HepG2 (cell line): ENCODE results near the gene KIAA1328. TPM values are rescaled to one million over a fixed set of nuclear protein-coding genes. Genes with fewer than 3 reads are reported as not detected.

Source experiments
- BRF2 ChIP-seq: sonication (generic); formaldehyde crosslinking; IDR thresholded peaks from 2 replicates; pipeline ENCODE4 v1.8.1; 2022; ENCODE audit warnings: mild to moderate bottlenecking, missing genetic modification reagents
- LCORL ChIP-seq, 2 experiments: fragments of 450-650 bp in 1 of 2; sonication (generic) in 1 of 2; formaldehyde crosslinking in 1 of 2; IDR thresholded peaks; 2 replicates each; pipeline versions ENCODE4 v1.5.0 to v1.6.1; 2017 to 2020; ENCODE audit warnings: antibody characterized with exemption in 1 of 2, missing genetic modification reagents in 1 of 2
- MBD4 ChIP-seq: IDR thresholded peaks from 2 replicates; pipeline ENCODE4 v1.6.1; 2012; ENCODE audit warnings: low read length, inconsistent platforms, borderline replicate concordance
- NFKB2 ChIP-seq: sonication (generic); formaldehyde crosslinking; IDR thresholded peaks from 2 replicates; pipeline ENCODE4 v1.4.0; 2020; ENCODE audit warnings: missing genetic modification reagents, borderline replicate concordance
- NFYC ChIP-seq: IDR thresholded peaks from 2 replicates; pipeline ENCODE4 v1.6.1; 2016; ENCODE audit warnings: missing genetic modification reagents, missing compliant biosample characterization
- PHF20 ChIP-seq: sonication (generic); formaldehyde crosslinking; IDR thresholded peaks from 2 replicates; pipeline ENCODE4 v1.5.0; 2020; ENCODE audit warnings: mild to moderate bottlenecking, missing genetic modification reagents
- PRDM10 ChIP-seq: sonication (generic); formaldehyde crosslinking; IDR thresholded peaks from 2 replicates; pipeline ENCODE4 v1.4.0; 2020; ENCODE audit warnings: low read depth, missing genetic modification reagents
- SRSF4 ChIP-seq: fragments of 200-400 bp; formaldehyde crosslinking; IDR thresholded peaks from one replicate; pipeline ENCODE4 v1.6.1; 2018; ENCODE audit warnings: mild to moderate bottlenecking, low read depth, low read length, moderate library complexity; ENCODE audit not compliant: poor library complexity, severe bottlenecking
- TBP ChIP-seq: sonication (generic); formaldehyde crosslinking; IDR thresholded peaks from 2 replicates; pipeline ENCODE4 v1.5.0; 2020; ENCODE audit warnings: missing genetic modification reagents
- ZMAT5 ChIP-seq: sonication (generic); formaldehyde crosslinking; IDR thresholded peaks from 2 replicates; pipeline ENCODE4 v1.5.0; 2020; ENCODE audit warnings: mild to moderate bottlenecking, low read depth, missing genetic modification reagents, borderline replicate concordance
- ZNF225 ChIP-seq: sonication (generic); formaldehyde crosslinking; IDR thresholded peaks from 2 replicates; pipeline ENCODE4 v1.4.0; 2020; ENCODE audit warnings: mild to moderate bottlenecking, missing genetic modification reagents
- ZNF280B ChIP-seq: sonication (generic); formaldehyde crosslinking; IDR thresholded peaks from 2 replicates; pipeline ENCODE4 v1.5.0; 2020; ENCODE audit warnings: missing genetic modification reagents, mild to moderate bottlenecking, borderline replicate concordance
- ZNF687 ChIP-seq: sonication (generic); formaldehyde crosslinking; IDR thresholded peaks from 2 replicates; pipeline ENCODE4 v1.5.1; 2020; ENCODE audit warnings: mild to moderate bottlenecking, missing genetic modification reagents, moderate library complexity
- ZNF704 ChIP-seq: sonication (generic); formaldehyde crosslinking; IDR thresholded peaks from 2 replicates; pipeline ENCODE4 v1.8.1; 2023; ENCODE audit warnings: mild to moderate bottlenecking, inconsistent platforms, moderate library complexity, missing genetic modification reagents, borderline replicate concordance
- ZNF724P ChIP-seq: sonication (generic); formaldehyde crosslinking; IDR thresholded peaks from 2 replicates; pipeline ENCODE4 v1.8.0; 2022; ENCODE audit warnings: missing genetic modification reagents, borderline replicate concordance
- polyA plus RNA-seq, 8 experiments: library from polyadenylated mRNA; depleted of rRNA in 3 of 8; stranded (reverse) in 7 of 8; unstranded in 1 of 8; fragments of >200 nt; fragmentation: Illumina TruSeq in 4 of 8; extraction: Trizol in 4 of 8; gene quantifications; 2 replicates each; pipeline versions ENCODE4 v1.2.1 to v1.2.3, GENCODE V29; 2011 to 2016; ENCODE audit warnings: low read depth in 4 of 8, missing spikeins in 1 of 8, mixed read lengths in 1 of 8; ENCODE audit not compliant: insufficient read depth in 1 of 8
- total RNA-seq, 5 experiments: library from RNA; depleted of rRNA; stranded (reverse); fragments of >200 nt; fragmentation: Illumina TruSeq; extraction: Trizol; gene quantifications; 2 replicates each; pipeline ENCODE4 v1.2.3, GENCODE V29; 2016; ENCODE audit warnings: low read depth in 1 of 5

The KIAA1328 gene
- total and polyA plus RNA-seq, 2 of the 13 experiments (the other 11 are each of a cell fraction or from before 2014, with no cell fraction given), result 4.1 to 6.0 TPM

- peak; percentile 78 for TF ChIP-seq ZNF704 (CRISPR knock-in tag)
- TF ChIP-seq ZNF280B (CRISPR knock-in tag), result peak; percentile 35; the same call in 1 of the 2 replicates
- TF ChIP-seq SRSF4, result no peak
- peak; percentile 45; the same call in 1 of the 2 replicates for TF ChIP-seq PHF20 (CRISPR knock-in tag)
- no peak; the same call in 1 of the 2 replicates for TF ChIP-seq PRDM10
- peak; percentile 93 for TF ChIP-seq ZNF687 (CRISPR knock-in tag)
- peak; percentile 48; the same call in 1 of the 2 replicates for TF ChIP-seq NFKB2 (CRISPR knock-in tag)
- no peak for TF ChIP-seq MBD4
- TF ChIP-seq LCORL (IDR thresholded peaks at IDR 0.05), result no peak
- peak; percentile 79; the same call in 1 of the 2 replicates for TF ChIP-seq LCORL (CRISPR knock-in tag; IDR thresholded peaks at IDR 0.05)
- no peak for TF ChIP-seq BRF2
- no peak for TF ChIP-seq TBP (CRISPR knock-in tag)
- no peak for TF ChIP-seq ZNF225
- no peak for TF ChIP-seq ZMAT5
- no peak for TF ChIP-seq ZNF724P
- TF ChIP-seq NFYC (CRISPR knock-in tag), result peak; percentile 75
Observed at GRCh38 chr18:36828630-36829361, at the start of gene KIAA1328, which contains the start of gene TPGS2 (continued).
